HG03575 (cell line): Measurements from ENCODE around the gene FAM193B.

ENCODE experiments used
- ATAC-seq: cut with Tn5 transposase; IDR thresholded peaks from one replicate; pipeline ENCODE4 v1.9.1; 2021; ENCODE audit not compliant: unreplicated experiment, insufficient number of reproducible peaks, low FRiP score; ENCODE audit errors: extremely low read depth

Gene FAM193B

GRCh38 chr5:177478711-177479646 lies 75.4 kb downstream of the FAM193B start:
- ATAC-seq = no peak

- ATAC-seq = no peak
Measured at GRCh38 chr5:177477701-177478477, 76.5 kb downstream of the FAM193B start.

GRCh38 chr5:177476531-177477233 lies 77.7 kb downstream of the FAM193B start:
- ATAC-seq = no peak

GRCh38 chr5:177475563-177476427 lies 78.6 kb downstream of the FAM193B start:
- ATAC-seq = no peak

GRCh38 chr5:177474846-177475562 lies 79.4 kb downstream of the FAM193B start:
- no peak for ATAC-seq

GRCh38 chr5:177474002-177474476 lies 80.3 kb downstream of the FAM193B start:
- no peak for ATAC-seq

- no peak for ATAC-seq
Measured at GRCh38 chr5:177473443-177474001, 80.8 kb downstream of the FAM193B start, which contains the start of gene DBN1. Gene DBN1 (minus strand): TSS chr5:177473634. CDS start chr5:177473521, 113 bp downstream.

DNA sequence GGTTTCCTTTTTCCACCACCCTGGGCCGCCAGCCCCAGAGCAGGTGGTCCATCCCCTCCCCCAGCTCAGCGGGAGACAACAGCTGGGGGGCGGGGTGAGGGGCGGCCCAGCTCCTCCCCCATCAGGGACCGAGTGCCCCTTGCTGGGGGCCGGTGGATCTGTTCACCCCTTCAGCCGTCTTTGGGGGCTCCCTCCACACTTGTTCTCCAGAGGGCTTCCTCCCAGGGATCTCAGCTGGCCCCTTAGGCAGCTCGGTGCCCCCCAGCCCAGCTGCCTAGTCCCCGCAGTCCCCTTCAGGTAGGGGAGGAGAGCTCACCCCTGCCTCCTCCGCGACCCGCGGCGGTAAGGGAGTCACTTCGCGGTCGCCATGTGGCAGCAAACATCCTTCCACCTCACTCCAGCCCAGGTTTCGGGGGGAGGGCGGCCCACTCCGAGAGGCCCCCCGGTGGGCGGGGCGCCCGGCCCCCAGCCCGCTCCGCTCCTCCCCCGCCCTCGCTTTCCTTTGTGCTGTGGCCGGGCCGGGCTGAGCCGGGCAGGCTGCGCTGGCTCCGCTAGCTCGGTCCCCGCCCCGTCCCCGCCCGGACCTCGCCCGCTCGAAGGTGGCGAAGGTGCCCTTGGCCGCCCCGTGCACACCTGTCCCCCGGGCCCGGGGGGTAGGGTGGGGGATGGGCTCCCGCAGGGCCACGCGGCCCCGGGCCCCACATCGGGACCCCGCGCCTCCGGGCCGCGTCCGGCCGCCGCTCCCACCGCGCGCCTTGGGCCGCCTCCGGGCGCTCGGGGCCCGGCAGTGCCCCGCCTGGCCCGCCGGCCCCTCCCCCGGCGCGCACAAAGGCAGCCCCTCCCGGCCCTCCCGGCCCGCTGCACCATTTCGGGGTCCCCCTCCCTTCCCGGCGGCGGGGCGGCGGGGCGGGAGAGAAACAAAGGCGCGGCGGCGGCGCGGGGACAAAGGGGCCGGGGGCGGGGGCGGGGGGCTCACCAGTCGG lies 81.6 kb downstream of the FAM193B start:
- no peak for ATAC-seq

DNA sequence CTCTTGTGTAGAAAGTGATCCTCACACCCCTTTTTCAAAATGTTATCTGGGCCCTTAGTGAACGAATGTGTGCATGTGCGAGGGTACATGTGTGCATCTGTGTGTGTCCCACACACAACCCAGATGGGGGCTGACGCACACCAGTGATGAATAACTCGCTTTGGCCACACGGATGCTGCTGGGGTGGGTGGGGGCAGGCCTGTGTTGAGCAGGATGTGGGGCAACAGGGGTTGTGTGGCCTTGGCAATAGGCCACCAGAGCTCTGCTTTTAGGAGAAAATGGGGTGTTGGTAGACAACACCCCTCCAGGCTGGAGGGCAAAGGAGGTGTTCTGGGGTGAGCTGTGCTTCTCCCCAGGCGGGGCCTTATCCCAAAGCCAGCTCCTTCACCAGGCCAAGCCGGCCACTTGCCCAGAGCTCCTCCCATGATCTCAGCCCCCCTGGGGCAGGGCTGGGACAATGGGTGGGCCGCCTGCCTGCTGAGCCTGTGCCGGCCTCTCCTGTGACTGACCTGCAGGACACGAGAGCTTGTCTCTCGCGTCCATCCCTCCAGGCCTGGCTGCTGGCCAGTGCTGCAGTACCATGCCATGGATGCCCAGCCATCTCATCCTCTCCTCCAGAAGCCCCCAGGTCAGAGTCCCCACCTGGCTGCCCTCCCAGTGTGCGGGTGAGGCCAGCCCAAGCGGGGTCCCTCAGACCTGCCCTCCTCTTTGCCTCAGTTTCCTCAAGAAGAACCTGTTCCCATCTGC lies 82.6 kb downstream of the FAM193B start:
- ATAC-seq = no peak

DNA sequence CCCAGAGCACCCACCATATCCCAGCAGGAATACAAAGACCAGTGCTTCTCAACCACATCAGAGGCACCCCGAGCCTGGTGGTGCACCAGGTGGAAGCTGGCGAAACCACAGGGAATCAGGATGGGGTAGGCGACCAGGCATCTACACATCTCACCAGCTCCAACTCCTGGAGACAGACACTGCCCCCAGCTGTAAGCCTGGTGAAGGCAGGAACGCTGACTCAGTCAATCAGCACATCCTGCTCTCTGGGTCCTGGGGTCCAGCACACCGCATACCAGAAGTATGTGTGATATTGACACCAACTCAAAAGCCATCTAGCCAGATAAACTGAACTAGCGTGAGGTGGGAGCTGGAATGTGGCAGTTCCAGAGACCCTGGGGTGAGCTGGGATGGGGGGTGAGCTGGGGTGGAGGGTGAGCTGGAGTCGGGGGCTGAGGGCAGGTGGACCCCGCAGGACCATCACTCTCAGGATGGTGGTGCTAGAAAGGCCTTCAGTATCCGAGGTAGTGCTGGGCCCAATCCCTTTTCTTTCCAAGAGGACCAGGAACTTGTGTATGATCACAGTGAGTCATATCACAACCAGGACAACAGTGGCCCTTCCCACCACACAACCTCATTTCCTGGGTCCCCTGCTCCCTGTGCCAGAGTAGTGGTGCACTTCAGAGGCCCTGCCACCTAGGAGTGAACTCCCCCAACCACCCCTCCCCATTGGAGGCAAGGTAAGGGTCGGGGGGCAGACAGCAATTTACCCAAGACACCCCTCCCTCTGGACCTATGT lies 83.4 kb downstream of the FAM193B start:
- ATAC-seq = no peak
